GM18519 (cell line): ENCODE data around the gene ESYT1.
A peak's percentile ranks its signal among the peaks of the same experiment; 100 is the strongest.

Source experiments
- ATAC-seq: cut with Tn5 transposase; IDR thresholded peaks from one replicate; pipeline ENCODE4 v1.9.1; 2021; ENCODE audit warnings: mild to moderate bottlenecking, moderate library complexity; ENCODE audit not compliant: unreplicated experiment, low FRiP score

ESYT1 gene

GRCh38 chr12:56127888-56128669 lies at the start of gene ESYT1:
Gene ESYT1, plus strand, starts transcription at chr12:56128267. Its CDS starts 53 bp downstream, at chr12:56128320.
- ATAC-seq = peak; percentile 74

GRCh38 chr12:56078427-56078826 lies 49.6 kb upstream of the ESYT1 start:
- ATAC-seq = no peak

GRCh38 chr12:56078931-56079722 lies 48.9 kb upstream of the ESYT1 start:
- no peak for ATAC-seq

GRCh38 chr12:56079723-56080555 lies 48.1 kb upstream of the ESYT1 start, which contains the start of gene ERBB3:
Gene ERBB3, plus strand, starts transcription at chr12:56080165. Its CDS starts 136 bp downstream, at chr12:56080301.
- no peak for ATAC-seq

GRCh38 chr12:56080556-56081138 lies 47.4 kb upstream of the ESYT1 start:
- ATAC-seq = no peak

- ATAC-seq = no peak
Observed at GRCh38 chr12:56081393-56082347, 46.4 kb upstream of the ESYT1 start.

- ATAC-seq = no peak
Observed at GRCh38 chr12:56082382-56082781, 45.7 kb upstream of the ESYT1 start.

- ATAC-seq = no peak
Observed at GRCh38 chr12:56082967-56083366, 45.1 kb upstream of the ESYT1 start.

- no peak for ATAC-seq
Observed at GRCh38 chr12:56084958-56085543, 43.0 kb upstream of the ESYT1 start.

- no peak for ATAC-seq
Observed at GRCh38 chr12:56086096-56086495, 42.0 kb upstream of the ESYT1 start.

GRCh38 chr12:56086608-56087007 lies 41.5 kb upstream of the ESYT1 start:
- ATAC-seq = no peak

GRCh38 chr12:56087220-56087619 lies 40.8 kb upstream of the ESYT1 start:
- no peak for ATAC-seq

- no peak for ATAC-seq
Observed at GRCh38 chr12:56097738-56098137, 30.3 kb upstream of the ESYT1 start.

- ATAC-seq = no peak
Observed at GRCh38 chr12:56098592-56098991, 29.5 kb upstream of the ESYT1 start.

- no peak for ATAC-seq
Observed at GRCh38 chr12:56099787-56100186, 28.3 kb upstream of the ESYT1 start.

GRCh38 chr12:56101045-56101444 lies 27.0 kb upstream of the ESYT1 start:
- ATAC-seq = no peak

GRCh38 chr12:56102683-56103065 lies 25.4 kb upstream of the ESYT1 start:
- ATAC-seq = no peak

- ATAC-seq = no peak
Observed at GRCh38 chr12:56103066-56103711, 24.9 kb upstream of the ESYT1 start.

- no peak for ATAC-seq
Observed at GRCh38 chr12:56103823-56104108, 24.3 kb upstream of the ESYT1 start.
